GM12878 (cell line): ENCODE measurements around the gene TLX2. TPM values are rescaled to one million over a fixed set of nuclear protein-coding genes. Genes with fewer than 3 reads are reported as not detected.

Source experiments
- ASH2L ChIP-seq: fragments of 300-600, 200-600 bp; sonication (generic); IDR thresholded peaks from 2 replicates; pipeline ENCODE4 v1.6.1; 2017; ENCODE audit warnings: low read depth, mild to moderate bottlenecking, borderline replicate concordance
- CEBPB ChIP-seq, 2 experiments: fragments of 150-350 bp in 1 of 2; IDR thresholded peaks; 2 replicates each; pipeline ENCODE4 v1.6.1; 2012 to 2014; ENCODE audit warnings: low read depth in 2 of 2, low read length in 2 of 2, borderline replicate concordance in 1 of 2, inconsistent platforms in 1 of 2
- CHD4 ChIP-seq: fragments of 200-600 bp; sonication (generic); IDR thresholded peaks from 2 replicates; pipeline ENCODE4 v1.6.1; 2016; ENCODE audit warnings: mild to moderate bottlenecking
- JUNB ChIP-seq: IDR thresholded peaks from 2 replicates; pipeline ENCODE4 v1.6.1; 2016; ENCODE audit warnings: antibody characterized with exemption, mild to moderate bottlenecking
- NRF1 ChIP-seq: conservative IDR thresholded peaks from 2 replicates; pipeline ENCODE4 v1.6.1; 2011; ENCODE audit warnings: mild to moderate bottlenecking, low read depth, low read length, improper control_type of control experiment
- RBBP5 ChIP-seq: fragments of 200-600 bp; sonication (generic); conservative IDR thresholded peaks from 2 replicates; pipeline ENCODE4 v1.6.1; 2016
- STAT3 ChIP-seq: IDR thresholded peaks from 2 replicates; pipeline ENCODE4 v1.6.1; 2011; ENCODE audit warnings: low read depth, low read length, improper control_type of control experiment
- SUZ12 ChIP-seq: fragments of 200-600 bp; sonication (generic); IDR thresholded peaks from one replicate; pipeline ENCODE4 v1.6.1; 2018; ENCODE audit warnings: antibody characterized with exemption, mild to moderate bottlenecking; ENCODE audit not compliant: unreplicated experiment
- ZNF687 ChIP-seq: fragments of 450-650 bp; IDR thresholded peaks from 2 replicates; pipeline ENCODE4 v1.6.1; 2017; ENCODE audit warnings: mild to moderate bottlenecking, moderate library complexity
- polyA plus RNA-seq, 11 experiments: library from polyadenylated mRNA; depleted of rRNA in 4 of 11; unstranded in 6 of 11; stranded (reverse) in 5 of 11; fragments of >200 nt; fragmentation: Nextera tagmentation in 4 of 11; fragmentation: Illumina TruSeq in 1 of 11; extraction: Ambion mirVana in 4 of 11; extraction: Trizol in 1 of 11; gene quantifications; 1 replicate in 1 of 11; 2 replicates in 10 of 11; pipeline versions ENCODE4 v1.2.1 to v1.2.3, GENCODE V29; 2011 to 2016; ENCODE audit warnings: inconsistent platforms in 2 of 11, missing spikeins in 2 of 11, low read depth in 1 of 11
- total RNA-seq, 4 experiments: library from RNA; depleted of rRNA in 3 of 4; stranded (reverse); fragments of >200 nt in 3 of 4; fragmentation: Illumina TruSeq in 1 of 4; extraction: Trizol in 1 of 4; gene quantifications; 2 replicates each; pipeline versions ENCODE4 v1.2.1 to v1.2.3, GENCODE V29; 2013 to 2021

TLX2 gene
- total and polyA plus RNA-seq, 10 of the 15 experiments (the other 5 are each of a cell fraction or from before 2014, with no cell fraction given) = 0.06 to 5.5 (median 3.6) TPM; not detected in 1

- TF ChIP-seq ZNF687 (peak; percentile 32; the same call in 1 of the 2 replicates), ASH2L (no peak), RBBP5 (no peak), SUZ12 (no peak), JUNB (peak; percentile 54; the same call in 1 of the 2 replicates), CHD4 (no peak), CEBPB (IDR thresholded peaks at IDR 0.05; ENCODE audit: borderline replicate concordance in 1 of 2, low read depth in 2 of 2, low read length in 2 of 2) (no peak), NRF1 (no peak), STAT3 (no peak)
Observed at GRCh38 chr2:74553892-74554819, 39.9 kb downstream of the TLX2 start, which contains the start of the genes DOK1 and LOXL3 (continued).
